HepG2 (cell line): ENCODE data around the gene RAP1GAP2. TPM values are rescaled to one million over a fixed set of nuclear protein-coding genes. Genes with fewer than 3 reads are reported as not detected.
A peak's percentile ranks its signal among the peaks of the same experiment; 100 is the strongest.

Source experiments
- ARNTL ChIP-seq: sonication (generic); formaldehyde crosslinking; IDR thresholded peaks from 2 replicates; pipeline ENCODE4 v1.4.0; 2020; ENCODE audit warnings: mild to moderate bottlenecking, missing genetic modification reagents
- ATF3 ChIP-seq: sonication (generic); formaldehyde crosslinking; IDR thresholded peaks from 2 replicates; pipeline ENCODE4 v1.4.0; 2020; ENCODE audit warnings: missing genetic modification reagents
- HBP1 ChIP-seq: IDR thresholded peaks from 2 replicates; pipeline ENCODE4 v1.6.1; 2016; ENCODE audit warnings: low read depth, control low read depth
- IRF1 ChIP-seq: sonication (generic); formaldehyde crosslinking; IDR thresholded peaks from 2 replicates; pipeline ENCODE4 v1.4.0; 2020; ENCODE audit warnings: low read depth, mild to moderate bottlenecking, missing genetic modification reagents
- MATR3 ChIP-seq: sonication (generic); formaldehyde crosslinking; IDR thresholded peaks from 2 replicates; pipeline ENCODE4 v1.4.0; 2020; ENCODE audit warnings: missing genetic modification reagents
- MED8 ChIP-seq: sonication (generic); formaldehyde crosslinking; IDR thresholded peaks from 2 replicates; pipeline ENCODE4 v1.8.1; 2023; ENCODE audit warnings: mild to moderate bottlenecking, missing genetic modification reagents; ENCODE audit not compliant: insufficient replicate concordance
- MEIS1 ChIP-seq: sonication (generic); formaldehyde crosslinking; IDR thresholded peaks from 2 replicates; pipeline ENCODE4 v1.9.0; 2021; ENCODE audit warnings: mild to moderate bottlenecking, missing genetic modification reagents, moderate library complexity, borderline replicate concordance
- NR2C2 ChIP-seq: sonication (generic); formaldehyde crosslinking; IDR thresholded peaks from 2 replicates; pipeline ENCODE4 v1.4.0; 2020; ENCODE audit warnings: missing genetic modification reagents, mild to moderate bottlenecking, moderate library complexity, borderline replicate concordance
- NR2F2 ChIP-seq: IDR thresholded peaks from 2 replicates; pipeline ENCODE4 v1.6.1; 2012; ENCODE audit warnings: low read depth, inconsistent platforms, borderline replicate concordance
- PAX8 ChIP-seq: sonication (generic); formaldehyde crosslinking; IDR thresholded peaks from 2 replicates; pipeline ENCODE4 v1.8.0; 2022; ENCODE audit warnings: mild to moderate bottlenecking, missing genetic modification reagents, borderline replicate concordance
- POLR2AphosphoS5 ChIP-seq: IDR thresholded peaks from 2 replicates; pipeline ENCODE4 v1.6.1; 2012; ENCODE audit warnings: low read depth, low read length
- RBAK ChIP-seq: sonication (generic); formaldehyde crosslinking; IDR thresholded peaks from 2 replicates; pipeline ENCODE4 v1.5.1; 2020; ENCODE audit warnings: mild to moderate bottlenecking, missing genetic modification reagents
- RFXANK ChIP-seq: IDR thresholded peaks from 2 replicates; pipeline ENCODE4 v1.6.1; 2016
- SKI ChIP-seq: fragments of 450-650 bp; IDR thresholded peaks from one replicate; pipeline ENCODE4 v1.6.1; 2018; ENCODE audit warnings: mild to moderate bottlenecking; ENCODE audit not compliant: partially characterized antibody
- ZBTB33 ChIP-seq: sonication (generic); formaldehyde crosslinking; IDR thresholded peaks from 2 replicates; pipeline ENCODE4 v1.4.0; 2020; ENCODE audit warnings: missing genetic modification reagents
- ZBTB46 ChIP-seq: sonication (generic); formaldehyde crosslinking; IDR thresholded peaks from 2 replicates; pipeline ENCODE4 v1.4.0; 2020; ENCODE audit warnings: mild to moderate bottlenecking, missing genetic modification reagents, borderline replicate concordance
- ZFP90 ChIP-seq: sonication (generic); formaldehyde crosslinking; IDR thresholded peaks from 2 replicates; pipeline ENCODE4 v1.8.0; 2022; ENCODE audit warnings: missing genetic modification reagents, mild to moderate bottlenecking, inconsistent platforms, borderline replicate concordance
- ZFX ChIP-seq: sonication (generic); formaldehyde crosslinking; IDR thresholded peaks from 2 replicates; pipeline ENCODE4 v1.4.0; 2020; ENCODE audit warnings: mild to moderate bottlenecking, low read depth, missing genetic modification reagents, moderate library complexity
- ZMAT3 ChIP-seq: sonication (generic); formaldehyde crosslinking; conservative IDR thresholded peaks from 2 replicates; pipeline ENCODE4 v1.7.0; 2021; ENCODE audit warnings: missing genetic modification reagents
- ZMYM4 ChIP-seq: sonication (generic); formaldehyde crosslinking; IDR thresholded peaks from 2 replicates; pipeline ENCODE4 v1.8.1; 2023; ENCODE audit warnings: mild to moderate bottlenecking, missing genetic modification reagents
- ZNF17 ChIP-seq: sonication (generic); formaldehyde crosslinking; IDR thresholded peaks from 2 replicates; pipeline ENCODE4 v1.5.0; 2020; ENCODE audit warnings: mild to moderate bottlenecking, missing genetic modification reagents
- ZNF431 ChIP-seq: sonication (generic); formaldehyde crosslinking; IDR thresholded peaks from 2 replicates; pipeline ENCODE4 v1.9.0; 2022; ENCODE audit warnings: missing genetic modification reagents, low read depth, mild to moderate bottlenecking, borderline replicate concordance
- ZNF644 ChIP-seq: IDR thresholded peaks from 2 replicates; pipeline ENCODE4 v1.6.1; 2016; ENCODE audit warnings: low read depth
- ZNF775 ChIP-seq: sonication (generic); formaldehyde crosslinking; IDR thresholded peaks from 2 replicates; pipeline ENCODE4 v1.4.0; 2020; ENCODE audit warnings: missing genetic modification reagents, mild to moderate bottlenecking, moderate library complexity, borderline replicate concordance
- ZSCAN20 ChIP-seq: sonication (generic); formaldehyde crosslinking; IDR thresholded peaks from 2 replicates; pipeline ENCODE4 v1.4.0; 2020; ENCODE audit warnings: missing genetic modification reagents, mild to moderate bottlenecking, borderline replicate concordance
- ZSCAN25 ChIP-seq: sonication (generic); formaldehyde crosslinking; IDR thresholded peaks from 2 replicates; pipeline ENCODE4 v1.8.0; 2022; ENCODE audit warnings: mild to moderate bottlenecking, missing genetic modification reagents
- polyA plus RNA-seq, 8 experiments: library from polyadenylated mRNA; depleted of rRNA in 3 of 8; stranded (reverse) in 7 of 8; unstranded in 1 of 8; fragments of >200 nt; fragmentation: Illumina TruSeq in 4 of 8; extraction: Trizol in 4 of 8; gene quantifications; 2 replicates each; pipeline versions ENCODE4 v1.2.1 to v1.2.3, GENCODE V29; 2011 to 2016; ENCODE audit warnings: low read depth in 4 of 8, missing spikeins in 1 of 8, mixed read lengths in 1 of 8; ENCODE audit not compliant: insufficient read depth in 1 of 8
- total RNA-seq, 5 experiments: library from RNA; depleted of rRNA; stranded (reverse); fragments of >200 nt; fragmentation: Illumina TruSeq; extraction: Trizol; gene quantifications; 2 replicates each; pipeline ENCODE4 v1.2.3, GENCODE V29; 2016; ENCODE audit warnings: low read depth in 1 of 5

RAP1GAP2 gene
- total and polyA plus RNA-seq, 2 of the 13 experiments (the other 11 are each of a cell fraction or from before 2014, with no cell fraction given): 10.9 to 12.0 TPM

- TF ChIP-seq IRF1 (CRISPR knock-in tag): 0 out of 2 replicates have a peak, but pooled peaks have one; percentile 89
- no peak for TF ChIP-seq NR2F2
- peak; percentile 96 for TF ChIP-seq ZNF431 (CRISPR knock-in tag)
- no peak for TF ChIP-seq ZNF775 (CRISPR knock-in tag)
- TF ChIP-seq ZFX (CRISPR knock-in tag): peak; percentile 72
- 0 out of 2 replicates have a peak, but pooled peaks have one; percentile 61 for TF ChIP-seq ZBTB33 (CRISPR knock-in tag)
- no peak for TF ChIP-seq ZBTB46 (CRISPR knock-in tag)
- TF ChIP-seq NR2C2 (CRISPR knock-in tag): 0 out of 2 replicates have a peak, but pooled peaks have one; percentile 27
- peak; percentile 61; the same call in 1 of the 2 replicates for TF ChIP-seq ZNF644 (CRISPR knock-in tag)
- no peak for TF ChIP-seq MATR3 (CRISPR knock-in tag)
- peak; percentile 79 for TF ChIP-seq MEIS1 (CRISPR knock-in tag)
- peak; percentile 73; the same call in 1 of the 2 replicates for TF ChIP-seq ARNTL
- TF ChIP-seq SKI: no peak
- peak; percentile 99 for TF ChIP-seq ZMAT3 (CRISPR knock-in tag)
- peak; percentile 93; the same call in 1 of the 2 replicates for TF ChIP-seq PAX8 (CRISPR knock-in tag)
- TF ChIP-seq RFXANK: peak; percentile 86; the same call in 1 of the 2 replicates
- peak; percentile 71; the same call in 1 of the 2 replicates for TF ChIP-seq ZNF17 (CRISPR knock-in tag)
- no peak for TF ChIP-seq POLR2AphosphoS5
- peak; percentile 99 for TF ChIP-seq HBP1
- TF ChIP-seq ATF3 (CRISPR knock-in tag): peak; percentile 89
- TF ChIP-seq RBAK (CRISPR knock-in tag): no peak
- TF ChIP-seq ZSCAN20 (CRISPR knock-in tag): peak; percentile 99
- TF ChIP-seq ZSCAN25 (CRISPR knock-in tag): peak; percentile 93
- peak; percentile 97 for TF ChIP-seq ZFP90 (CRISPR knock-in tag)
- peak; percentile 69 for TF ChIP-seq ZMYM4 (CRISPR knock-in tag)
- TF ChIP-seq MED8: no peak
Observed at GRCh38 chr17:2749784-2750181, 46.5 kb upstream of the RAP1GAP2 start (continued).
